CD4-positive, alpha-beta T cell treated with Interleukin-12 subunit alpha and Interleukin-12 subunit beta, for 1 hour (primary cell): ENCODE data around the gene RAI1.

ENCODE experiments used
- DNase-seq: peaks from one replicate; pipeline ENCODE4 v3.0.0-alpha.2; 2020

The RAI1 gene

DNA sequence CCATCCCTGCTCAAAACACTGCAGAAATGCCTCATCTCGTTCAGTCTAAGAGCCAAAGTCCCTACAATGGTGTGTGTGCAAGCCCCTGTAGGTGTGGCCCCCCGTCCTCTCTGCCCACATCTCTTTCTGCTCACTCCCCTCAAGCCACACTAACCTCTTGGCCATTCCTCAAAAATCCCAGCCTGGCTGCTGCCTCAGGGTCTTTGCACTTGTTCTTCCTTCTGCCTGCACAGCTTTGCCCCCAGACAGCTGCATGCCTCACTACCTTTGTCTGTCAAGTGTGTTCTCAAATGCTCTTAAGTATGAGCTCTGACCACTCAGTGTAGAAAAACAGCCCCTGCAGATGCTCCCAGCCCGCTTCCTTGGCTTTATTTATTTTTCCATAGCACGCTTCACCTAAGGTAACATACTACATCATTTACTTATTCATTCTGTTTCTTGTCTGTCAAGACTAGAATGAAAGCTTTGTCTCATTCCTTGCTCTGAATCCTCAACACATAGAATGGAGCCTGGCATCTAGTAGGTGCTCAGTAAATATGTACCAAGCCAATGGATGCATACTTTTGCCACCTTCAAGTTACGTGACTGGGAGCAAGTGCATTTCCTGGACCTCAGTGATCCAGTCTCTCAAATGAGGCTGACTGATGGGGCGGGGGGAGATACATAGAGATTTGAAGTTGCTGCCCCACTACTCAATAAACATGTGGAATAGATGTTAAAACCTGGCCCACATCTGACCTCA lies 38.1 kb downstream of the RAI1 start:
- no peak for DNase-seq

DNA sequence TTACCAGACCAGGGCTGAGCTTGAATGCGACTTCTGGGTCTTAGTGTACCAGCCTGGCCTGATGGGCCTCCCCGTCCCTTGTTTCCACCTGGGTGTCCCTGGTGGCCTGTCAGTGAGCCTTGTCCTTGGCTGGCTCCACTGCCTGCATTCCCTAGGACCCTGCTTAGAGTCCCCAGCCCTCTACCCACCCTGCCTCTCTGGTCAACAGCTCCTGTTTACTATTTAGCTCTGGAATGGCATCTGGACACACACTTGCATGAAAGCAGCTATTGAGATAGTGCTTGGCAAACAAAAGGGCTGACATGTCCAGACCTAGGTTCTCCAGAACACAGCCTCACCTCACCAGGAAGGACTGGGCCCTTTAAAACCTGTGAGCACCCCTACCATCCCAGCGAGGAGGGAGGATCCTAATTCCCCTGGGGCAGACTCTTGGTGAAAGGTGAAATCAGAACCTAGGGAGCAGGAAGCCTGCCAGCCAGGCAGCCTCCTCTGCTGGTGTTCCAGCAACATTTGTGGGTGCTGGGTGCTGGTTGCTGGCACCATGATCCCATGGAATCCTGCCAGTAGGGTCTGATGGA lies 38.8 kb downstream of the RAI1 start:
- DNase-seq, result no peak

DNA sequence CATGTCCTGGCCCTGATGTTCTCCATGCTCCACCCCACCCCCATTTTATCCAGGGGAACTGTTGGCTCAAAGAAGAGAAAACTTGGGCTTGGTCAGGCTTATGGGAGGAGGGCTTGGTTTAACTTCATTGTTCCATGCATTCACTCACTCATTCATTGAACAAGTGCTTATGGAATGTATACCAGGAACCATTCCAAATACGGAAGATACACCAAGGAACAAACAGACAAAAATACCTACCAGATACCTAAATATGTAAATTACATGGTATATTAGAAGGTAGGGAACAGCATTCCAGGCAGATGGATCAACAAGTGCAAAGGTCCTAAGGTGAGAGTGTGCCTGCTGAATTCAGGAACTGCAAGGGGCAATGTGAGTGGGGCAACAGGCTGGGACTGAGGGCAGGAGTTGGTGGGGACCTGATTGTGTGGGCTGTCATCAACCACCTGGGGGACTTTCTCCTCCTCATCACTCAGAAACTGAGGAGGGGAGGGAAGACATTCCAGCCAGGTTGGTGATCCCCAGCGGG lies 39.9 kb downstream of the RAI1 start:
- no peak for DNase-seq

DNA sequence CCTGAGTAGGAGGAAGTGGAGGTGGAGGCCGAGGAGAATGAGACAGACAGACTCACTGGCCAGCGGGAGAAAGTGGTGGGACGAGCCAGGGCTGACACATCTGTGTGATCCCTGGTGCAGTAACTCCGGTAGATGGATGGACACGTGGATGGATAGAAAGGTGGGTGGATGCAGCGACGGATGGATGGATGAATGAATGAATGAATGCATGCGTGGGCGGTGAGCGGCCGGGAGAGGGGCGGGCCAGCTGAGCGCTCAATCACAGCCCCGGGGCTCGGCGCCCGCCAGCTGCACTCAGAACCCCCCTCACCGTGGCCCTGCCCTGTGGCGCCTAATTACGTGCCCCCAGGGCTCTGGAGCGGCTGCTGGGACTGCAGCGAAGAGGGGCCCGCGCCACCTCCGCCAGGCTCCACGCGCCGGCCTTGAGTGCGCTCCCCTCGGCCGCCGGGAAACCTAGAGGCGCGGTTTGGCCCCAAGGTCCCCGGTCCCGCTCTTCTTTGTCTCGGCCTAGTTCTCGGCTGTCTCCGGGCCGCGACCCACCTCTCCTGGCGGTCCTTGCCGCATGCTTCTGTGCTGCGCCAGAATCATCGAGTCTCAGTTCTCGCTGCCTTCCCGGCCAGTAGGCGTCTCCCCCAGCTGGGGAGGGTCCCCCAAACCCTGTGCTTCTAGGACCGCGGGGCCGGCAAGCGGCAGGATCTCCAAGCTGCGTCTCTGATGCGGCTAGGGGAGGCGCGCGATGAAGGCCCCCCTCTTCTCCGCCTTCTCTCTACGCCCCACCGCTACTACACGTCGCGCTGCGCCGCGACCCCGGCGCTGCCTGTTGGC lies 41.0 kb downstream of the RAI1 start:
- no peak for DNase-seq

DNA sequence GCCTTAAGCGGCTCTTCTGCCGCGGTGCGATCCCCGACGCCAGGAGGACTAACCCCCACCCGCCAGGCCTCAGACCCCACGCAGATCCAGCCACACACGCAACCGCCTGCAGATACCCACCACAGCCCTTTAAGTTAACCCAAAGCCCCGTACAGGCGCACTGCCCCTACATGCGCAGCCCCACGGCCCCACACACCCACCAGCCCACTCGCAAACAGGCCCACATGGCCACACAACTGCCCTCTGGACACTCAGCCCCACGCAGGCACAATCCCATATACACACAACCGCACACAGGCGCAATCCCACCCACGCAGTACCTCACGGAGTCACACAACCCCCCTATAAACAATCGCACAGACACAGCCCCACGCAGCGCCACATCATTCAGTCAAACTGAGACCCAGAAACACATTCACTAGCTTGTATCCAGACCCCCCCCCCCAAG lies 41.7 kb downstream of the RAI1 start:
- DNase-seq, result no peak

DNA sequence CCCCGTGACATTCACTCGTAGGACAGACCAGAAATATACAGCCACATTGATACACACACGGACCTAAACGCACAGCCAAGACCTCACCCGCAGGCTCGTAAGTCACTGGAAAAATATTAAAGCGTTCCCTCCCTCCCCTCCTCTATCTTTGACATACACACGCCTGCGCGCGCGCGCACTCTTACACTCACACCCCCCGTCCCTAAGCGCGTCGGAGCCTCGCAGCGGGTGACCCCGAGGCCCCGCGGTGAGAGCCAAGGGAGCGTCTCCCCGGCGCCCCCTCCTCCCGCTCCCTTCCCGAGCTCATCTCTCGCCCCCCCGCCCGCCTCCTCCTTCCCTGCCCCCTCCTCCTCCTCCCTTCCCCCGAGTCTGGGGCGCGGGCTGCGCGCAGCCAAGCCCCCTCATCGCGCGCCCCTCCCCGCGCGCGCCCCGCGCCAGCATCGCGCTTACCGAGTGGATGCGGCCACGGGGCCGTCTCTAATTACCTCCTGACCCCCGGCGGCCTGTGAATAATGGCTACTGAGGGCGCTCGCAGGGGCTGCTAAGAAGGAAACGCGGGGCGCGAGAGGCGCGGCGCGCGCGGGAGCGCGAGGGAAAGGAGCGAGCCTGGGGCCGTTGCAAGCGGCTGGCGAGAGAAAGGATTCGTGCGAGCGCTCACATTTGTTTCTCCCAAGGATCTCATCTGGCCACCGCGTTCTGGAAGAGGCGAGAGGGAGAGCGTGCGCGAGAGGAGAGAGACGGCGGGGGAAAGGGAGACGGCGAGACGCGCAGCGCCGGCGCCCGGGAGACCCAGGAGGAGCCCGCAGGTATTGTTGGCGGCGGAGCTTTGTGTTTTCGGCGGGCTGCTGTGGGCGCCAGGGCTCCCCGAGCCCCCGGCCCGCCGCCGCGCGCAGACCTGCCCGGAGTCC lies 42.4 kb downstream of the RAI1 start:
- no peak for DNase-seq

DNA sequence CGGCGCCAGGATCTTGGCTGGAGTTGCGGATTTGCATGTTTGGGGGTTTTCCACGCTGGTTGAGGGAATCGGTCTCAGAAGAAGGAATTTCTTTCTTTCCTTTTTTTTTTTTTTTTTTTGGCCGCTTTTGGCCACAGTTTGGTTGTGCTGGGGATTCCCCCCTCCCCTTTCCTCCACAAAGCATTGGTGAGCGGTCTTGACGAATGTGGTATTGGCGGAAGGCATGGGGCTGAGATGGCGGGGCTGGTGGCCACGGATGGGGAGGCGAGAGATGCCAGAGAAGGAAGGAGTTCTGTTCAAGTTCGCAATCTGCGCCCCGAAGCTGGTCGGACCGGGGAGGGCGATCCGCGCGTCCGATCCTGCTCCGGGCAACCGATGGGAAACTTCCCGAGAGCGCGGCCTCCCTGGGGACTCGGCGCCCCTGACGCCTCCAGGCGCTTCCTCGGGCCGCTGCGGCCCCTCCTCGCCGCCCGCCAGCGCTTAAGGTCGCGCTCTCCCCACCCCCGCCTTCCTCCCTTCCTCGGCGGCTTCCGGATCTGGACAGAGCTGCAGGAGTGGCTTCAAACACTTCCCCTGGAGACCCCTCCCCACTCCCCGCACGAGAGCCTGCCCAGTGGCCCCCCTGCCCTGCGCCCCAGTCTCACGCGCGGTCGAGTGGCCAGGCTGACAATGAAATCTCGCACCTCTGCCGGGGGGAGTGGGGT lies 43.2 kb downstream of the RAI1 start:
- DNase-seq, result peak; percentile 17

DNA sequence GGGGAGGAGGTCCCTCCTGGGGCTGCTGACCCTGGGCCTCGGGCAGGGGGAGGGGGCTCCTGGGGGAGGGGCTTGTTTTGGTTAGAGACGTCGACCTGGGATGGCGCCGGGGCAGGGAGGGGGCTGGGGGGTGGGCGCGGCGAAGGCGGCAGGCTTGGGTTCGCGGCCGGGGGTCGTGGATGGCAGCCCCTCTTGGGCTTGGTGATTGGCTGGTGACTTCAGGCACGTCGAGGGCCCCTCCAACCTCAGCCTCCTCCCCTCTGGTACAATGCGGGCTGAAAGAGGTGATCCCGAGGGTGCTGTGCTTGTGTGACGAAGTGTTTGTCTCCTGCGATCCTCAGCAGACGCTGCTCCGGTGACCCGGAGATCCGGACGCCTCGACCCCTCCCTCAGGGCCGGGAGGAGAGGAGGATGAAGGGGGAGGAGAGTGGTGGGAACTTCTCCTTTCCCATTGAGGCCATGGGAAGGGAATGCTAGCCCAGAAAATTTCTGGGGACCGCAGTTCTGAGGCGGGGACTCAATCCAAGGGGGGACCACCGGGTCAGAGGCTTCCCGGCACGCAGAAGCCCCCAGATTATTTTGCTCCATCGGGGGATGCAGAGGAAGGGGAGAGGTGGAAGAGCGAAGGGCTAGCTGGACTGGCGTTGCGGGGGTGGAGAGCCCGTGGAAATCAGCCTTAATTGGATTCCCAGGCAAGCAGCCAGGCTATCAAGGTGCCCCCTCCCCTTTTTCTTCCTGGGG lies 43.9 kb downstream of the RAI1 start:
- DNase-seq, result no peak

DNA sequence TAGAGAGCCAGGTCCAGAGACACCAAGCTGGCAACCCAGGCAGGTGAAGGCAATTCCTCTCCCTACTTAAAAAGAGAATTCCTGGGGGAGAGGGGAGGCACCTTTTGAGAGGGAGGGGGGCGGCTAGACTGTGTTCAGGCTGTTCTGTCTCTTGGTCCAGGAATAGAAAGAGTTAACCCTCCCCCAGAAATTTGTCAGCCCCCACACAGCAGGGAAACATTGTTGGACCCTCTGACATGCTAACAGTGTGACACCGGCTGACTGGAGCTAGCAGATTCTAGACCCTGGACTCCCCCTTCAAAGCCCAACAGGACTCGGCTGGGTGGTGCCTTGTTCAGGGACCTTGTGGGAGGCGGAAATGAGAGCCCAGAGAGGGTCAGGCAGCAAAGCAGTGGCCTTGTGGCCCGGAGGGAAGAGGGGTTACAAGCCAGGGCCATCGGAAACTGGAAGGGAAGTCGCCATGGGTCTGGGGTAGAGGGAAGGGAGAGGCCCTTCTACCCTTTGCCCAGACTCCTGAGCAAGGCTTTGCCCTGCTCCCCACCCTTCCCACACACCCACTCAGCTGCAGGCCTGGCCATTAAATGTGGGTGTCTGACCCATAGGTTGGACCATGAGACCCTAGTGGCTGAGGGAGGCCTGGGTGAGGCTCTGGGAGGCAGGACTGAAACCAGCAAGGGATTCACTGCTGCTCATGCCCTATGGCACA lies 44.6 kb downstream of the RAI1 start:
- DNase-seq, result no peak

DNA sequence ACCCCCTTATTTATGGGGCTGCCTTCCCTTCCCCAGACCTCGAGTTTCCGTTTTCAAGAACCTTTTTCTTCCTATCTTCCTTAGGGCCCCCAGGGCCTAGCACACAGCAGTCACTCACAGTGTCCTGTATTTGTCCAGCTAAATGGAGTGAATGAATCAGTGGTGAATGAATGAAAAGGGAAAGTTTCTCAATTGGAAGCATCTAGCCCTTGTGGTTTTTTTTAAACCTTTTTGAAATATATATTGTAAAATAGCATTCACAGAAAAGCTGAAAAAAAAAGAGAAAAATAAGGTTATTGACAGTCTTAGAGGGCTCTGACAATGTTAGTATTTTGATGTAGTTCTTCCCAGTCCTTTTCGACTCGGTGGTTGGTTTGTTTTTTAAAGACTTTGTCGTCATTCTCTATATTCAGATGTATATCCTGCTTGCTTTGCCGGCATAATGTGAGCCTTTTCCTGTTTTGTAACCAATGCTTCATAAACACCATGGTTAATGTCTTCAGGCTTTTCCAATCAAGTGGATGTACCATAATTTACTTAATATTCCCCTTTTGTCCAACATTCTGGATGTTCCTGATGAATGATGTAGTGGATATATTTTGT lies 45.3 kb downstream of the RAI1 start:
- DNase-seq, result no peak

DNA sequence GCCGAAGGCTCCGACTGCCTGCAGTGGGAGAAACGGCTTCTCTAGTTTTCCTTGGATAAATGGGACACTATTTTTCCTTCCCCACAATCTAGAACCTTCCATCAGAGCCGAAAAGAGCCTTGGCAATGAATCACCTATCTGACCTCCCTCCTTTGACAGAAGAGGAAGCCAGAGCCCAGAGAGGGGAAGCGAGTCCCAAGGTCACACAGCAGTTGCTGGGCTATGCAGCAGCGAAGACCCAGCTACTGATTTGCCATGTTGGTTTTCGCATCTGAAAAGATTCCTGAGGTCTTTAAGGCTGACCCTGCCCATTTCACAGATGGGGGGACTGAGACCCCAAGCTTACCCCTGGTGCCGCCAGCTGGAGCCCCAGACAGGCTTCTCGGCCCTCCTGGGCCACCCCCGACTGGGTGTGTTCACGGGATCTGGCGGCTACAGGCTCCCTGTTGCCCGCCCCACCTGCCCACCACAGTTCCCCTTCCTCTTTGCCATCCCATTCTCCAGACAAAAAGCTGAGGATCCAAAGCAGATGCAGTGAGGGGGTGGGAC lies 45.9 kb downstream of the RAI1 start:
- DNase-seq, result no peak

DNA sequence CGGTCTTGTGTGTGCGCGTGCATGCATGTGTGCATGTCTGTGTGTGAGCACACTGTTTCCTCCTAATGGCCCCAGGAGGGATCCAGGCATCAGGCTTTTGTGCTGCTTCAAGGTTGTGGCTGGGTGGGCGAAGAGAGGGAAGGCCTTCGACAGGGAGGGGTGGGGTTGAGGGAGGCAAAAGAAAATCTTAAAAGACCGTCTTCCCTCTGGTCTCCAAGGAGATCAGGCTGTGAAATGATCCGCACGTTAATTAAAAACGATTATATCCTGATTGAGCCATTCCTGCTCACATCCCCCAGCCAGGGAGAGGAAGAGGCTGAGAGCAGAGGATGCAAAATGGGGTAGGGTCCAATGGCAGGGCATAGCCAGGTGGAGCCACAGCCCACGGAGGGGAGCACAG lies 46.9 kb downstream of the RAI1 start:
- DNase-seq, result no peak

DNA sequence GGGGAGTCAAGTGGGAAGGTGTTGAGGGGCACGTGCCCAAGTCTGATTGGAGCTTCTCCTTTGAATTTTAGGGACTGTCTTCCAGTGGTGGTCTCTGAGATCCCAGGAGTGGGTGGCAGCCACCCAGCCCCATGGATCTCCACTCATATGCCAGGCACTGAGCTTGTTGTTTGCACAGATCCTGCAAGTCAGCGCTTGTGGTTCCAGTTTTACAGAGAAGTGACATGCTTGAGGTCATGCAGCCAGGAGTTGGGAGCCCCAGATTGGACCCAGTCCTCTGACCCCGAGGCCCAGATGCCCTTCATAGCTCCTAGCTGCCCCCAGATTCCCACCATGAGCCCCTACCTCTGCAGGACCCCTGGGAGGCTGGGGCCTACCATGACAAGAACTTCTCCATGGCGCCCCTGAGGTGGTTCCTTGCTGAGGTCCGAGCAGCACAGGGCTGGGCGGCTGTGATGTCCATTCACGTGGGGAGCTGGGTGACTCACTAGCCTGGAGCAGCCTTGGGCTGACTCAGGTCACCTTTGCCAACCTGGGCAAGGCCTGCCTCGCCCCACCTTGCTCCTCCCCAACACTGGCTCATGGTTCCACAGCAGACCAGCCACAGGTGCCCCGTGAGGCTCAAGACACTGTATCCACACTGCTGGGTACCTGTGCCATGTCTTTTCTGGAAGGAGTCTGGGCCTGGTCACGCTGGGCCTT lies 47.4 kb downstream of the RAI1 start:
- DNase-seq, result no peak

DNA sequence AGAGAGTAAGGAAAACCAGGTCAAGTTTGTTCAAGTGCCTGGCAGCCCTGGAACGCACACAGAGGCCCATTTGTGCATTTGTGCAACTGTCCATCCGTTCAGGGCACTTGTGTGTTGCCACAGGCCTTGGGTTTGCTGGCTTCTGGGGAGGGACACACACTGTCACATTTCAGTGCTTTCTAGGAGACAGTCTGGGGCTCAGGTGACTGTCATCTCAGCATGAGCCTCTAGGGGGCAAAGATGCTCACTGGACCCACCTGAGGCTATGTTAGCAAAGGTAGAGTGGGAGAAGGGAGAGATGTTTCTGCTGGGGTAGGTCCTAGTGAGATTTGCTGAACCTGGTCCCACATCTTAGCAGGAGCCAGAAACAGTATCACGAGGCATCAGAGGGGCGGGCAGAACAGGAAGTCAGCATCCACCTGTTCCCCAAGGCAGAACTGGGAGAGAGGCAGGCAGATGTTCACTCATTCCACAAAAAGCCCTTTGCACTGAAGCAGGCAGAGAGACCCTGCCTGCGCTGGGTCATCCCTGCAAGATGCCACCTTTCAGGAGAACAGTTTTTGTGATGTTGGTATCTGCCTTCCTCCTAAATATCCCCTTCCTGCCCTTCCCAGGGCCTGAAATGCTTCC lies 48.5 kb downstream of the RAI1 start:
- DNase-seq, result peak; percentile 77

DNA sequence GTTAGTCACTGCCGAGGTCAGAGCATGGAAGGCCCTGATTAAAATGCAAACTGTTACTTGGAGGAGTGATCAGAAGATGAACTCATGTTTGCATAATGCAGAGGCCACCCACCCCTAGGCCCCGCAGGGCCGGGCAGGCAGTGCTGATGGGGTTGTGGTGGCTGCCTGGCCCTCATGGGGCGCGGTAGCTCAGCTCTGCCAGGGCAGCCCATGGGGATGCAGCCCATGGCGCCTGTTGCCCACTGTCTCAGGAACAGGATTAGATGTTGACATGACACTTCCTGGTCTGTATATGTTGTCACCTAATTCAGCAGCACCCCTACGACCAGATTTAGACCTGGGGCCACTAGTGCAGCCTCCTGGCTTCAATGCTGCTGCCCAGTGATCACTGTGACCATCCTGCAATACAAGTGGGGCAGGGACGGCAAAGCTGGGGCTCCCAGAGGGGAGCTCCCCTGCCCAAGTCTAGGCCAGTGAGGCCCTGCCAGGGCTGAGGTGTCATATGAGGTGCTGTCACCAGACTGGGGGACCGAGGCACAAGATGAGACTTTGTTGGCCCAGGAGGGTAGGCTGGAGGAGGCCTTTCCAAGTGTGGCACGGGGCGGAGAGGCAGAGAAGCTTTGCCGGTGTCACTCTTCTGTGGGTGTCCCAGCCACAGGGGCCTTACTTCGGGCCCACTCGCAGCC lies 49.1 kb downstream of the RAI1 start:
- no peak for DNase-seq

DNA sequence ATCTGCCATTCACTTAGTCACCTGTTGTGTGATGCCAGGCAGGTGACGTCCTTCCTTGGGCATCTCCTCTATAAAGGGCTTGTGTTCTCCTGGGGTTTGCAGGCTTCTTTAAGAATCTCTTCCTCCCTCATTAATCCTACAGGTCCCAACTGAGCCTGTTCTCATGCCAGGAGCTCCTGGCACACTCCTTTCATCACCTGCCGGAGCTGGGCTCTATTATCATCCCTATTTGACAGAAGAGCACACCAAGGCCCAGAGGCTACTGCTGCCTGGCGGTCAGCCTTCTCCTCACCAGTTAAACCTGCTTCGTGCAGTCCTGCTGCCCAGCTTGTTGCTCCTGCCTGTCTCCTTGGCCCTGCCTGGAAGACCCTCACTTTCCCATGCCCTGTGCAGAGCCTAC lies 51.2 kb downstream of the RAI1 start:
- no peak for DNase-seq

DNA sequence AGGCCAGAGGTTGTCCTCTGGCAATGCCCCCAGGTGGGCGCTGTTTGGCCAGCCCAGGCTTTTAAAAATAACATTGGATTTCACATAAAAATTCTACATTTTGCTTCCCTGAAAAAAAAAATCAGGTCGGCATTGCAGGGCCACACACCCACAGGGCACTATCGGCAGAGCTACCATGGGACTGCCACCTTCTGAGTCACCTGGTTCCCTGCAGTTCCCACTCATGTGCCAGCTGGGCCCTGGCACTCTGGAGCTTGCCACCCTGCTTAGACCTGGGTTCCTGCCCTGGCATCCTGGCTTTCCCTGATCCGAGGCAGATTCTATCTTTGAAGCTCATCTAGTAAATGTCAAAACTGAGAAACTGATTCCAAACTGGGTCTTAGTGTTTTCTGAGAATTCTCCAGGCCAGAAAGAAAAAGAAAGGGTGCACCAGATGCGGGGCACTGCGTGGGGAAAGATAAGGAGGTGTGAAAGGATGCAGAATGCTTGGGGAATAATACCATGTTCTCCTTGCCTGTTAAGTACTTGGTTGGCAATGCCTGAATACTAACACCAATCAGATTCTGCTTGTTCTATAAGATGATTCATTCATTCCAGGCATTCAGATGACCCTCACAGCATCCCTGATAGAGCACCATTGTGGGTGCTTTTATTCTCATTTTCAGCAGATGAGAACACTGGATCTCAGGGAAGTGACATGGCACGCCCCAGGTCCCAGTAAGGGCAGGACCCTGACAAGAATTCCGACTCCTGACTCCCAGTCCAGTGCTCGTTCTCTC lies 51.8 kb downstream of the RAI1 start:
- no peak for DNase-seq
